GM21576 (cell line): ENCODE data around the gene CCDC91.
"Not testable (repeated sequence)": the region's sequence is repeated elsewhere in the genome, so short reads cannot be mapped to it uniquely, and the experiment has no call there.

Source experiments
- ATAC-seq: cut with Tn5 transposase; IDR thresholded peaks from one replicate; pipeline ENCODE4 v1.9.1; 2021; ENCODE audit warnings: mild to moderate bottlenecking, moderate library complexity; ENCODE audit not compliant: unreplicated experiment

Gene CCDC91

GRCh38 chr12:28278499-28278898 is 88.2 kb downstream of the CCDC91 start:
- ATAC-seq, result no peak

GRCh38 chr12:28278960-28279359 is 88.7 kb downstream of the CCDC91 start:
- no peak for ATAC-seq

DNA sequence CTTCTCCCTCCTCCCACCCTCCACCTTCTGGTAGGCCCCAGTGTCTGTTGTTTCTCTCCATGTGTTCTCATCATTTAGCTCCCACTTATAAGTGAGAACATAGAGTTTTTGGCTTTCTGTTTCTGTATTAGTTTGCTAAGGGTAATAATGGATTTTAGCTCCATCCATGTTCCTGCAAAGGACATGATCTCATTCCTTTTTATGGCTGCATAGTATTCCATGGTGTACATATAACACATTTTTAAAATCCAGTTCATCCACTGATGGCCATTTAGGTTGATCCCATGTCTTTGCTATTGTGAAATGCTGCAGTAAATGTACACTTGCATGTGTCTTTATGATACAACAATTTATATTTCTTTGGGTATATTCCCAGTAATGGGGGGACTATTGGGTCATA is 96.1 kb downstream of the CCDC91 start:
- ATAC-seq, result no peak

DNA sequence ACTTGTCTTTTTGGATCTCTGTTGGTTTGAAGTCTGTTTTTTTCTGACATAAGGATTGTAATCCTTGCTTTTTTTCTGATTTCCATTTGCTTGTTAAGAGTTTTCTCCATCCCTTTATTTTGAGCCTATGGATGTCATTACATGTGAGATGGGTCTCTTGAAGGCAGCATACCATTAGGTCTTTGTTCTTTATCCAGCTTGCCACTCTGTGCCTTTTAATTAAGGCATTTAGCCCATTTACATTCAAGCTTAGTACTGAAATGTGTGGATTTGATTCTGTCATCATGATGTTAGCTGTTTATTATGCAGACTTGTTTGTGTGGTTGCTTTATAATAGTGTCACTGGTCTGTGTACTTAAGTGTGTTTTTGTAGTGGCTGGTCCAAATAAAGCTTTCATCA is 100.0 kb downstream of the CCDC91 start:
- ATAC-seq, result no peak

- ATAC-seq, result no peak
These were observed 102.4 kb downstream of the CCDC91 start for GRCh38 chr12:28292699-28293098.

- no peak for ATAC-seq
These were observed 104.0 kb downstream of the CCDC91 start for GRCh38 chr12:28294300-28294699.

GRCh38 chr12:28296287-28296686 is 106.0 kb downstream of the CCDC91 start:
- no peak for ATAC-seq

DNA sequence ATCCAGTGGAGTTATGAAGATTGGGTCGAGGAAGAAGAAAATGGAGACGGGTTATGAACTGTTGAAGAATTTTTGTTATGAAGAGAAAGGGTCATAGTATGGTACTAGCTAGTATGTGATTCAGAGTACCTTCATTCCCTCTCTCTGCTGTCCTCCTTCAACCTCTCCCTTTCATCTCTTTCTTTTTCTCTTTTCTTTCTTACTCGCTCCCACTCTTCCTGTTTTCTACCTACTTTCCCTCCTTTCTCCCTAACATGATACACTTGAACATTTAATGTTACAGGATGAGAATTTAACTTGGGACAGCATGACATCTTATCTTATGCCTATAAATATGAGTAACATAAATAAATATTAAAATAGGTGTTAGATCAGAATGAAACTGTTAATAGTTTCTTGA is 112.9 kb downstream of the CCDC91 start:
- no peak for ATAC-seq

DNA sequence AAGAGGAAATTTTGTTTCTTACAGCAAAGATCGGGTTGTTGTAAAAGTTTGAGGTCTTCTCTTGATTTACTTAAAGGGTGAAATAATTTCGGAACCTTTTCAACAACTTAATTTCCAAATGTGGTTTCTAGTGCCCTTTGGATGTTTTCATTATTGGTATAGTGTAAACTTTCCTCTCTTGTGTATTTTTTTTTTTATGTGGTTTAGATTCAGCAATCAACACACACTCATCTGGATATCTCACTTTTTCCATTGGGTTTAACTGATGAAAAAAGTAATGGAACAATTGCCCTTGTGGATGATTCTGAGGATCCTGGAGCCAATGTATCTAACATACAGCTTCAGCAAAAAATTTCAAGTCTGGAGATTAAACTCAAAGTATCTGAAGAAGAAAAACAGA is 116.3 kb downstream of the CCDC91 start:
- ATAC-seq, result no peak

- ATAC-seq, result no peak
These were observed 118.6 kb downstream of the CCDC91 start for GRCh38 chr12:28308891-28309290.

DNA sequence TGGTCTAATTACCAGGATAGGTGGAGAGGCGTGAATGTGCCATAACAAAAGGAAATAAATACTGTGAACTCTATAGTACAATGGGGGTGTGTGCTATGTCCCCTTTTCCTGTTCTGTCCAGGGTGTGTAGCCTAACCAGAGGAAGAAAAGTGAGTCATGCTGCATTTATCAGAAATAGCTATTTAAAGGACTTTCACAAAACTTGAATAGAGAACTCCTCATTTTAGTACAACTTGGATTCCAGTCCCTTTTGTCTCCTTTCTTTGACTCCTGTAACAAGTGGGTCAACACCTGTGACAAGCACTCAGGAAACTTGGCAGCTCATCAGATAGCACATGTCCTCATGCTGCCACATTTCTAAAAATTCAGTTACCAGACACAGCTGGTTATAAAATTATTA is 123.4 kb downstream of the CCDC91 start:
- ATAC-seq, result no peak

GRCh38 chr12:28316049-28316448 is 125.8 kb downstream of the CCDC91 start:
- ATAC-seq, result no peak

DNA sequence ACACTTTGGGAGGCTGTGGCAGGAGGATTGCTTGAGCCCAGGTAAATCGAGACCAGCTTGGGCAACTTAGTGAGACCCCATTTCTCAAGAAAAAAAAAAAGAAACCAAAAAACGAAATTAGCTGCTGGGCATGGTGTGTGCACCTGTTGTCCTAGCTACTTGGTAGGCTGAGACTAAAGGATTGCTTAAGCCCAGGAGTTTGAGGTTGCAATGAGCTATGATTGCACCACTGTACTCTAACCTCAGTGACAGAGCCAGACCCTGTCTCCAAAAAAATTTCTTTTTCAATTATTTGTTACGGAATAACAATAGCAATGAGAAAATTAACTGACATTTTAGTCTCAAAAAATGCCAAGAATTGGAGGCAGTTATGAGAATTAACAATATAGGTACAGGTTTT is 128.0 kb downstream of the CCDC91 start:
- no peak for ATAC-seq

DNA sequence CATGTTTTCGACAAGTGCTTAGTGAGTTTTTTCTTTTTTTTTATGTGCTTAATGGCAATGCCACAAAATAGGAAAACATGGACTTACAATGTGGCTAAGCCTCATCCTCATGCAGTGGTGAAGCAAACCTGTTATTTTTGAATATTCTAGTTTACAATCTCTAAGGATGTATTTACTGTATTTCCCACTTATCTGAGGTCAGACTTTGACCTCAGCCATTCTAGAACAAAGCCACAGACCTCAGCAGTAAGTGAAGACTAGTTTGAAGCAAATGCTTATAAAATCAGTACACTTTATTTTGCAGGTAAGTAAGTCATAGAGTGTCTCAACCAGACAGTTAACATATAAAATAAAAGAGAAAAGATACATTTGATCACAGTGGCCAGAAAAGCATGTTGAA is 130.1 kb downstream of the CCDC91 start:
- no peak for ATAC-seq

- no peak for ATAC-seq
These were observed 137.5 kb downstream of the CCDC91 start for GRCh38 chr12:28327722-28328121.

DNA sequence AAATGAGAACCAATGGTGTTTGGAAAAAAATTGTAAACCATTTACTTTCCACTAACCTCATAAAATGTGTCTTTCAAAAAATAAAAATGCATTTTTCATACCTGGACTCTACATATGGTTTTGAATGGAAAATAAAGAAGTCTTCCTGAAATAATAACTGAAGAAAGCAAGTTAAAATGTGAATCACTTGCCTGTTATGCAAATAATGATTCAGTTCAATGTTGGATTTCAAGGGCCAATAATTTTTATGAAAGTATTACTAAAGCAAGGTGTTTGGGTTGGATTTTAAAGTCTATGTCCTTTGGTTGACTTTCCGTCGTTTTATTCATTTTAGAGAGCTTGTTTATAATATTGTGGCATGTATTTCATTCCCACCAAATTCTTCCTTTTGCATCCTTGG is 138.7 kb downstream of the CCDC91 start:
- no peak for ATAC-seq

DNA sequence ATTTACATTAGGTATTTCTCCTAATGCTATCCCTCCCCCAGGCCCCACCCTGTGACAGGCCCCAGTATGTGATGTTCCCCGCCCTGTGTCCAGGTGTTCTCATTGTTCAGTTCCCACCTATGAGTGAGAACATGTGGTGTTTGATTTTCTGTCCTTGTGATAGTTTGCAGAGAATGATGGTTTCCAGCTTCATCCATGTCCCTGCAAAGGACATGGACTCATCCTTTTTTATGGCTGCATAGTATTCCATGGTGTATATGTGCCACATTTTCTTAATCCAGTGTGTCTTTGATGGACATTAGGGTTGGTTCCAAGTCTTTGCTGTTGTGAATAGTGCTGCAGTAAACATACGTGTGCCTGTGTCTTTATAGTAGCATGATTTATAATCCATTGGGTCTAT is 139.5 kb downstream of the CCDC91 start:
- not testable (repeated sequence) for ATAC-seq

- ATAC-seq, result not testable (repeated sequence)
These were observed 140.0 kb downstream of the CCDC91 start for GRCh38 chr12:28330232-28330631.

DNA sequence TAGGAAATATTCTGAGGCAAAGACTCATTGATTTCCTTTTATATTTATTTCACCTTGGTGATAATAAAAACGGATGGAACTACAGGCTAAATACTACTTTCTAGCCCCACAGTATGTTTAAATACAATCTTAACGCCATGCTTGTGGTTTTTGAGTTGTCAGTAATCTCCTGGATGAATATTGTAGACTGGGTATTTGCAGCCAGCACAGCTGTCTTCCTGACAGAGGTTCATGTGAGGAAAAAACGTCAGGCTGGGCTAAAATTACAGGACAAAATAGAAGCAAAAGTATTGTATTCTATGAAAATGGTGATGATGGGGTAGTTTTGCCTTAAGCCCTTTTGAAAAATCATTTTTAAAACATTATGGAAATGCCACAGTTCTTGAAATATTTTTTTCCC is 140.9 kb downstream of the CCDC91 start:
- no peak for ATAC-seq

DNA sequence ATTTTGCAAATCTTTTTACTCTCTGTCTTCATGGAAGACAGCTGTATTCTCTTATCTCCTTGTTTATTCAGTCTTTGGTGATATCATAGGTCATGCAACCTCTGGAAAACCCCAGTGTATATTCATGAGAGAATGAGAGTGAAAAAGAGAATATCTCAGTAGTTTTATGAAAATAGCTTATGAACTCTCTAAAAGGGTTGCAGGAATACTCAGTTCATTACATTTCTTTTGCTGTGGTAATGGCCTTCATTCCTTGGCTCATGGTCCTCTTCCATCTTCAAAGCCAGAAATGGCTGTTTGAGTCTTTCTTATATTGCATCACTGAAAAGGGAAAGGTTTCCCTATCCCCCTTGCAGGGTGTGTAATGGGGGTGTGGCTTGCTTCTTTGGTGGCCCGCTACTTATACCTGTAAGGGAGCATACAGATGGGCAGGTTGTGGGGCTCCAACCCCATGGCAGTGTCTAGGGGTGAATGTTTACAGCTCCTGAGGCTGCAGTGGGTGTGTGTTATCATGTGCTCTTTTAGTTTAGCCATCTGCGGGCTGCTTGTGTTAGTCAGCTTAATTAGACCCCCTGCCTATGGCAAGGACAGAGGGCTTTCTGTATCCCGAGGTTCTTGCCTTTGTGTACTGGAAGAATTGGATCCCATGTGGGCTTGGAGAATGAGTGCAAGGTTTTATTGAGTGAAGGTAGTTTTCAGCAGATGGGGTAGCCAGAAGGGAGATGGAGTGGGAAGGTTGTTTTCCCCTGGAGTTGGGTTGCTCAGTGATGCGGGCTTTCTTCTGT is 150.2 kb downstream of the CCDC91 start:
- ATAC-seq, result no peak

DNA sequence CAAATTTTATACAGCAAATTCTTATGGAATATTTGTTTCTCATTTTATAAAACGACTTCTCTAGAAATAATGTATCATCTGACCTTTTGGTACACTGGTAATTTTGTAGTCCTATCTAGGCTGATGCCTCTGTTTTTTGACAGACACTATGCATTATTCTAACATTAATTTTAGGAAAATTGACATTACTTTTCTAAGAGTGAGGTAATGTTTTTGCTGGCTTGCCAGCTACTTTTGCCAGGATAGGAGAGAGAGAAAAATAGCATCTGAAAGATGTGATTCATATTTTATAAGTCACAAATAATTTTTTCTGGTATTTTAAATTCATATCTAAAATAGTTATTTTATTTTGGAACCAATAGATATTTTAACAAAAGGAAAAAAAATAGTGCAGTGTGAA is 153.5 kb downstream of the CCDC91 start:
- no peak for ATAC-seq

- ATAC-seq, result no peak
These were observed 156.3 kb downstream of the CCDC91 start for GRCh38 chr12:28346567-28346966.

GRCh38 chr12:28349196-28349595 is 158.9 kb downstream of the CCDC91 start:
- ATAC-seq, result no peak
